Activated T-helper 1 cell treated with anti-CD3 and anti-CD28 coated beads, Interleukin-2, amount 50 U/mL, for 16 hours (primary cell): ENCODE measurements around the gene HSD3B2.
"Not testable (repeated sequence)": the region's sequence is repeated elsewhere in the genome, so short reads cannot be mapped to it uniquely, and the experiment has no call there.

Experiments used
- DNase-seq, 2 donors: peaks; one replicate each; pipeline ENCODE4 v3.0.0-alpha.2; 2020; ENCODE audit warnings: low read depth in 1 of 2, low spot score in 1 of 2

HSD3B2 gene

DNA sequence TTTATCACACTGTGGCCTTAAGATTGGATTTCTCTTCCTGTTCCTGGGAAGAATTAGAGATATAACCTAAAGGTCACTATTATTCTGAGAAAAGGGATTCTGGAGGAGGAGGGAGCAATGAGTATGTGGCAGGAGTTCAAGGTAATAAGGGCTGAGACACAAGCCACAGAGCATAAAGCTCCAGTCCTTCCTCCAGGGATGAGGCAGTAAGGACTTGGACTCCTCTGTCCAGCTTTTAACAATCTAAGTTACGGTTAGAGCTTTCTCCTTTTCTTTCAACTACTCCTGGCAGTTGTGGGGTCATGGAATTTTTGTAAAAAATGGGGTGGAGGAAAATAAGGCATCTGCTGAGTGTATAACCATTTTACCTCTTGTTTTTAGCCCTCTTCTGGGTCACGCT lies at the start of gene HSD3B2:
Gene HSD3B2, plus strand, starts transcription at position 201 of the 400 bp plus-strand sequence. CDS start 270 bp downstream, outside the sequence.
- no peak for DNase-seq

DNA sequence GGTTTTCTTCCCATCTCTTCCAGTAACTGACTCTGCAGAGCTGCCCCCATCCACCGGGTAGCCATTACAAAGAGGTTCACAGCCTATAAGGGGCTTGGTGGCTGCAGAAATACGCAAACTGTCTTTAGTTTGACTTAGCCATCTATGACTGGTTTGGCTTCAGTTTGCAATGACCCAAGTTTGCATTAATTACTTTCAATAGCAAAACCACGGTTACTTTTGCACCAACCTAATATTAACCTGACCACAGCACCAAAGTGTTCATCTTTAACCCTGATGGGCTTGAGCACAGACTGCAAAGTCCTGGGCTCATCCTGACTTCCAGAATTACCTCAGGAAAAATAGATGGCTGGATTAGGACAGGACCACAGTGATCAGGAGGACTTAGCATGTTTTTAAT lies 48.5 kb upstream of the HSD3B2 start:
- no peak for DNase-seq

DNA sequence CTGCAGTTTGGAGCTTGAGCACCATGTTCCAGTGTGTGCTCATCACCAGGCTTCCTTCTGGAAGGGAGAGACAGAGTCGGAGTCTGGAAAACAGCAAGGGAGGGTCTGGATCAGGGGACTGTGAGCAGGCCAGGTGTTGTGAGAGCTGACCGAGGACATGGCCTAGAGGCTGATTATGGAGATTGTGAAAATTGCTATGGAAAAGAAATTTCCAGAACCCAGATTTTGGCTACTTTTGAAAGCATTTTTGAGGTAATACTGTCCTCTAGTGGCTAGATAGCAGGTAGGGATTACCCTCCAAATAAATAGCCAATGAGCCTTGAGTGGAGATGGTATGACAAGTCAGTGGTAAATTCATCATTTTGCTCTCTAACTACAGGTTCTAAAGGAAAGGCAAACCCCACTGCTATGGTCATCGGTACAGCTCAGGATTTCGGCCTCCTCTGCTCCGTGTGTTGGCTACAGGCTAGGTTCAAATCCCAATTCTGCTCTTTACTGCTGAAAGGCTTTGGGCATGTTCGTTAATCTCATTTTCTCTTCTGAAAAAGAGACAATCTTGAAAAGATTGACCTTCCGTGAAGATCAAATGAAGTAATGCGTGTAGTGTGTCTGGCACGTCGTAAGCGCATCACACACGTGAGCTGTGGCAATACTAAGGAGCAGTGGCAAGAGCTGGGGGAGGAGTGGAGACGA lies 47.4 kb upstream of the HSD3B2 start:
- no peak for DNase-seq

DNA sequence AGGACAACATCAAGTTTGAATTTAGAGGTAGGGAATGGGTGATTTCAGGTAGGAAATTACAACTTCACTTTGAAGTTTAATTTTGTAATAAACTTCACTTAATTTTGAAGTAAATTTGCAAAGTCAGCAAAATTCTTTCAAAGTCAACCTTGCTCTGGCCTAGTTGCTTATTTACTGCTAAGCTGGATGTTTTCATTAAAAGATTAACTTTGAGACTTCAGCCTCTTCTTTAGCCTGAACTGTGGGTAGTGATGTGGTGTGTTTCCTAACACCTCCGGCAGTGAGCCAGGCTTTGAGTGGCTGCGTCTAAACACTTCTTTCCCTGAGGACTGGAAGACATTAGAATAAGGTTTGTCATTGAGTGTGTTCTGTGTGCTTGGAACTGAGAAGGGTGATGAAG lies 46.4 kb upstream of the HSD3B2 start, which contains the start of gene HAO2:
Gene HAO2, plus strand, starts transcription at position 232 of the 400 bp plus-strand sequence. CDS start 12,301 bp downstream, outside the sequence.
- DNase-seq, result no peak

DNA sequence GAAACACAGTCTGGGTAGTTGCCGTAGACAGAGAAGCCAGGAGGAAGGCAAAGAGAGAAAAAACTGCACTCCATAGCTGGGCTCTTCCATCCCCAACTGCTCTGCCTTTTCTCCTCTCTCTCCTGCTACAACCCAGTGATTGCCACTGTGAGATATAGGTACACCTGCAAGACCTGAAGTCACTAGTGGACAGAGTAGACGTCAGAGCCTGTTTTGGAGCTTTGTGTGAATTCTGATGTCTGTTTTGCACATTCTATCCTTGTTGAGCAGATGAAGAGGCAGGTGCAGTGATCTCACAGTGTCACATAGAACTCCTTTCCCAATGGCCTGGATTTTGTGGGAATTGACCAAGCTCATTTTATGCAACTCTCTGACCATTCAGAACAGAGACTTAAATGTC lies 44.2 kb upstream of the HSD3B2 start:
- no peak for DNase-seq

DNA sequence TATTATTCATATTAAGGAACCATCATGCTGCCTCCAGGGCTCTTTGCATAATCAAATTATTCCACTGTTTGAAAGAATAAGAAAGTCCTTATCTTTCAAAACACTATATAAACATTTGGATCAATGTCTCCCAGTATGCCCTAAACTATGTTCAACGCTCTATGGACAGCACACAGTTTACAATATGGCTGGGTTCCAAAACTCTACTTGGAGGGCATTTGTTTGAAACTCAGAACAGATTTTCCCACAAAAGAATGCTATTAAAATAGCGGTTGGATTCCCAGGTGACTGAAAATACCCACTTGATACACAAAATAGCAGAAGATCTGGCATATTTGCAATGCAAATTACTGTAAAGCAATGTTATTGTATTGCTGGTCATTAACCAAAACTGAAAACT lies 43.1 kb upstream of the HSD3B2 start:
- DNase-seq, result no peak

DNA sequence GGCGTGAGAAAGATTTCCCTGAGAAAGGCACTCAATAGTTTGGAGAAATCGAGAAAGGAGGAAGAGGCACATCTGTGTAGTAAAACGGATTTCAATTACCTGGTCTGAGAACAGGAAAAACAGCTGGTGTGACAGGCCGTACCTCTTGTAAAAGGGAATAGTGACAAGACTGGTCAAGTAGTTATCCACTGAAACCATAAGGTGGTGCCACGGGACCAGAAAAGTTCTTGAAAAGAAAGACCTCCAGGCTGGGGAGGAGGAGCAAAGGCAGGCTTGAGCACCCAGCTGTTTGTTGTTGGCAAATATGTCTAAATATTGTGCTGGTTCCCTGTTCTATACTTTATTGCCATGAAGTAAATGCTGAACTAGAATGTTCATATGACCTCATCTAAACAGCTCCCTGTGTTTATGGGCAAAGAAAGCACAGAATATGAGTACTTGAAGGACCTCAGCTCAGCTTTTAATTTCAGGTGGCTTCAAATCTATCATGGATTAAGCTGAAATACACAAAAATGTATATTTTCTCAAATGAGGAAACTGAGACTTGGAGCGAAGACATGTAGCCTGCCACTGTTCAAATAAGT lies 42.4 kb upstream of the HSD3B2 start:
- no peak for DNase-seq

DNA sequence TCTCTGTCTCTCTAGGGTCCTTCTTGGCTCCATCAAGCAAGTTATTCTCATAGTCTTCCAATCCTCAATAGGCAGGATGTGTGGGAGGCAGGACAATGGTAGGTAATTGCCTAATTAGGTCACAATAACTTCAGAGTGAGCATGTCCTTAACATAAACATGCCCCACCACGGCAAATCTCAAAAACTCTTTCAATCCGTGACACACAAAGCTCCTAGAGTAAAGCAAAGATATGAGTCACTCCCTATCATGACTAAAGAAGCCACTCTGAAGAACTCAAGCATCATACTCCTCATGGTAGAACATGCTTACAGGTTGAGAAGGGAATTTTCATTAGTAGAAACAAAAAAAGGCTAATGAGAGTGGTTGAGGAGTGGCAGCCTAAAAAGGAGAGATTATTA lies 41.5 kb upstream of the HSD3B2 start:
- no peak for DNase-seq

DNA sequence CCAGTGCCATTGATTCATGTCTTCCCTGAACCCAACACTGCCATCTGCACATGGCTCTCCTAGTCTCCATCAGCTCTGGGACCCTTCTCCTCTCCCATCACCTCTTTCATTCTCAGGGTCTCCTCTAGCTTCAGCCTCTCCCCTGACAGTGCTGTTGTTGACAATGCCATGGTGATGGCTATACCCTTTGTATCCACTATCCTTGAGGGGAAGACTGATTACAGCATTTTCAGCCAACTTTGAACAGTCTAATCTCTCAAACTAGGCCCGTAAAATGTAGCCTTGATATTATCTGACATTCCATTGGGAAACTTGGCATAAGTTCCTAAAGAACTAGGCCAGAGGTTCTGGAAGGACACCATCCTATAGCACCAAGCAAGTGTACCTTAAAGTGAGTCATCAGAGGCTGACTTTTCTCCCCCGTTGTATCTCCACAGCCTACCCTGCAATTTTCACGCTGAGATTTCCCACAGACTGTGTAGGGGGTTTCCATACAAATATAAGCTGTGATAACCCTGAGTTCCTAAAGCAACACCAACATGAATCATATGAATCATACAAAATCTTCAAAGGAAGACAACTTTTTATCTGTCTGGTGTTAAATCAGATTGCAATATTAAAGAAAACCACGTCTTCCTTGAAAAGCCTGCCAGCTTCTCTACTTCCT lies 40.6 kb upstream of the HSD3B2 start:
- no peak for DNase-seq

DNA sequence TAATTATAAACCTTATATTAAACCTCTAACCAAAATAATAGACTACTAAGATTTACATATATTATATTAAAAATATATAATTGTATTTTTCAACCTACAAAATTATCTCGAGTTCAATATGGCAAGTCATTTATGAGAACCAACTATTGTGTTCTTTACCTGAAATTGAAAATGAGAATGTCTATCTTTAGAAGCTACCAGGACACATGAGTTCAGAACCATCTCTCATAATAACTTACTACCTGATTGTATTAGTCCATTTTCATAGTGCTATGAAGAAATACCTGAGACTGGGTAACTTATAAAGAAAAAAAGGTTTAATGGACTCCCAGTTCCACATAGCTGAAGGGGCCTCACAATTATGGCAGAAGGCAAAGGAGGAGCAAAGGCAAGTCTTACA lies 39.6 kb upstream of the HSD3B2 start:
- DNase-seq, result no peak

DNA sequence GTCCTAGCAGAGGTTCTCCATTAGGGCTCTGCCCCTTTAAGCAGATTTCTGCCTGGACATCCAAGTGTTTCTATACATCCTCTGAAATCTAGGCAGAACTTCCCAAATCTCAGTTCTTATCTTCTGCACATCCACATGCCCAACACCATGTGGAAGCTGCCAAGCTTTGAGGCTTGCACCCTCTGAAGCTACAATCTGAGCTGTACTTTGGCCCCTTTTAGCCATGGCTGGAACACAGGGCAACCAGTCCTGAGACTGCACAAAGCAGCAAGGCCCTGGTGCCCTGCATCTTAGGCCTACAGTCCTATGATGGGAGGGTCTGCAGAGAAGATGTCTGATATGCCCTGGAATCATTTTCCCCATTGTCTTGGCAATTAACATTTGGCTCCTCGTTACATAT lies 38.4 kb upstream of the HSD3B2 start:
- no peak for DNase-seq

DNA sequence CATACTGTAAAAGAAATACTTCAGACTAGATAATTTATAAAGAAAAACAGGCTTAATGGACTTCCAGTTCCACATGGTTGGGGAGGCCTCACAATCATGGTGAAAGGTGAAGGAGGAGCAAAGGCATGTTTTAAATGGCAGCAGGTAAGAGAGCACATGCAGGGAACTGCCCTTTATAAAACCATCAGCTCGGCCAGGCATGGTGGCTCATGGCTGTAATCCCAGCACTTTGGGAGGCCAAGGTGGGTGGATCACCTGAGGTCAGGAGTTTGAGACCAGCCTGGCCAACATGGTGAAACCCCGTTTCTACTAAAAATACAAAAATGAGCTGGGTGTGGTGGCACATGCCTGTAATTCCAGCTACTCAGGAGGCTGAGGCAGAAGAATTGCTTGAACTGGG lies 37.4 kb upstream of the HSD3B2 start:
- not testable (repeated sequence) for DNase-seq

DNA sequence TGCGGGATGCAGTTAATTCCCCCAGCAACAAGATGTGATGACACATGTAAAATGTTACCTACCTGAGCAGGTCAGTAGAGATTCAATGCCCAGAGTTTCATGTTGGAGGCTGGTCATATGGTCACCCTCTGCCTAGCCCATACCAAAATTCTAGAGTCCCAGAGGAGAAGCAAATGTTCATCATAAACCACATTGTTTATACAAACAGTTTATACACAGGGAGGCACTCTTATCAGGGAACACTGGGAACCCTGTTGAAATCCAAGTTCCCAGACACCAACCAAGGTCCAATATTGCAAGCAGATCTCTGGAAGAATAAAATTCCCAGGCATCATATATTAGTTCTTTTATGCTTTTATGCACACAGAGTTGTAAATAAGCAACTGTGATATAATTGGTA lies 35.8 kb upstream of the HSD3B2 start:
- DNase-seq, result no peak

DNA sequence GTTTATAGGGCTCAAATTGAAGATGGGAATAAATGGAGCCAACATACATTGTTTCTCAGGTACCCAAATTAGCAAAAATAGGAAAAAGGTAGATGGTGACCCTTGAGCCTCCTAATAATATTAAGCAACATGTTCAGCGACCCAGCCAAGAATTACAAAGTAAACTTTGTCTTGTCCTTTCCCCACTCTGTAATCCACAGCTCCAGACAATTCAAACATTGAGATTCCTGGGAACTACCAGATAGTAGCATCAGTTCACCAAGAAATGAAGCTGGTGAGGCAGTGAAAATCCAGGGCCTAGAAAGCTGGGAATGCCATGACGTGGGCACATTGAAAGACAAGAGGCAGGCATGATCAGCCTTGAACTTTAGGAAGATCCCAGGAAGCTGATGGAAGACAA lies 34.6 kb upstream of the HSD3B2 start:
- DNase-seq, result no peak

DNA sequence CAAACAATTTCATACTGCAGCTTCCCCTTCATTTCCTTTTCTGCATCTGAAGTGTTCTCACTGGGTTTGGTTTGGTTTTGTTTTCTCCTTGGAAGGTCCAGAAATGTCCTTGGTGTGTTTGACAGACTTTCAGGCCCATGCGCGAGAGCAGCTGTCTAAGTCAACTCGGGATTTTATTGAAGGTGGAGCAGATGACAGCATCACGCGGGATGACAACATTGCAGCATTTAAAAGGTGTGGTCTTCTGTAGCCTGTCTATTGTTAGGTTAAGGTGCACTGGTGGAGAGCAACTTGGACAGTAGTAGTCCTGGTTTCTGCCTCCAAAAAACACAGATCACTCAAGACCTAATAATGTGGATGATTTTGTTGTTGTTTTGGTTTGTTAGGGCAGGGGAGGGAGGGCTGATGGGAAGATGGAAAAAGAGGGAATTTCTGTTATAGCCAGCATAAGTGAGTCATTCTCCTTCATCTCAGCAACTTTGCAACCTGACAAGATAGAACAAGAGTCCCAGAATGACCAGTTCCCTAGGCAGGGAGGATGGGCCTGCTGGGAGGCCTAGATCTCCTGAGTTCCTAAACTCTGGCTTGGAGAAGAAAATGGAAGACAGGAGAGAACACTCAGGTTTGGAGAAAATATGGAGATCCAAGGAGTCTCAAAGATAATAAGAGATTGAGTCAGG lies 33.8 kb upstream of the HSD3B2 start:
- no peak for DNase-seq

DNA sequence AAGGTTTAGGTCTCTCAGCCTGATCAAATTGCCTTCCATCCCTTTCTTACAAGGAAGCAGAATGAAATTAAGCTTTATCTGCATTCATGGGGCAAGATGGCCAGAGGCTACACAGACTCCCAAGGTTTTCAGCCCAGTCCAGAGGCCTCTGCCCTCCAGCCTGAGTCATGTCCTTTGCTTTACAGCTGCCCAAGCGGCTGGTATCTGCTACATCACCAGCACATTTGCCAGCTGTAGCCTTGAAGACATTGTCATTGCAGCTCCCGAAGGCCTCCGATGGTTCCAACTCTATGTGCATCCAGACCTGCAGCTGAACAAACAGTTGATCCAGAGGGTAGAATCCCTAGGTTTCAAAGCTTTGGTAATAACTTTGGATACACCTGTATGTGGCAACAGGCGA lies 30.4 kb upstream of the HSD3B2 start:
- DNase-seq, result no peak

DNA sequence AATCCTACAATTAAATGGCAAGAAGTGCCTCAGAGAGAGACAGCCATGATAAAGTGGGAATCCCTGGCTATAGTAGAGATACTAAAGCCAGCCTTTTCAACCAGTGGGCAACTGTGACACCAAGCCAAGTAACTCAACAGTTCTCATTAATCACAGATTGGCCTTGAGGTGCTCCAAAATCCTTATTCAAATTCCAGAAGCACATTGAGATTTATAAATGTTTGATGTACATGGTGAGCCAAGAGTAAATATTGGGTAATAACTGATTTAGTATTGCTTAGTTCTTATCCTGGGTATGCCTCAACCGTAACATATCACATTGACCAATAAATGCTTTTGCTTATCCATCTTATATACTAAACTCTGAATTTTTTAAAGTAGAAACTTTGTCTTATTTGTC lies 29.3 kb upstream of the HSD3B2 start:
- no peak for DNase-seq

DNA sequence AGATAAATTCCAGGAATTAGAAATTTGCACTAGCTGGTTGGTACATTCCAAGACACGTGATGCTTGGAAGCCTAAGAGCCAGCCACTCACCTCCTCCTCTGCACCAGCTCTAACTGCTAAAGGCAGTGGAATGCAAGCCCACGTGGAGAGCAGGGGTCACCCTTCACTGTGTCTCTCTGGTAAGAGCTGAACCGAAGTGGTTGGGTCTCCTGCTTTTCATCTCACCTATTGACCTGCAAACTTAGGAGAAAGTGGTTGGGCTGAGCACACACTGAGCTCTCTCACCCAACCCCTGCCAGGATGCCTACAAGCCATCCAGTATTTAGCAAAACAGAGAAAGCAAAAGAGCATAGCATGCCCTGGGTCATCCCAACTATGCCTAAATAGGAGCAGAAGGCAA lies 27.1 kb upstream of the HSD3B2 start:
- no peak for DNase-seq

DNA sequence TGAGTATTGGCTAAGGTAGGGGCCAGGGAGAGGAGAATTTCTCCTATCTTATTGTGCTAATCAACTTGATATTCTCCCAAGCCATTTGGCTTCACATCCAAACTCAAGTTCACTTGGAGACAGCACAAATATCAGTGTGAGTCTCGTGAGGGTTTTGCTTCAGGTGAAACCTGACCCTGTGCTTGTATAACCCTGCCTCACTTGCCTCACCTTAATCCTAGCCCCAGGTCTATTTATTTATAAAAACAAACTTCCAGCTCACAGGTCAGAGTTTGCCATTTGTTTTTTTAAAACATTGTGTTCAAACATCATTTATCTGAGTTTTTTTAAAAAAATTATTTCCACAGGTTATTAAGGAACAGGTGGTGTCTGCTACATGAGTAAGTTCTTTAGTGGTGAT lies 26.5 kb upstream of the HSD3B2 start:
- DNase-seq, result no peak

DNA sequence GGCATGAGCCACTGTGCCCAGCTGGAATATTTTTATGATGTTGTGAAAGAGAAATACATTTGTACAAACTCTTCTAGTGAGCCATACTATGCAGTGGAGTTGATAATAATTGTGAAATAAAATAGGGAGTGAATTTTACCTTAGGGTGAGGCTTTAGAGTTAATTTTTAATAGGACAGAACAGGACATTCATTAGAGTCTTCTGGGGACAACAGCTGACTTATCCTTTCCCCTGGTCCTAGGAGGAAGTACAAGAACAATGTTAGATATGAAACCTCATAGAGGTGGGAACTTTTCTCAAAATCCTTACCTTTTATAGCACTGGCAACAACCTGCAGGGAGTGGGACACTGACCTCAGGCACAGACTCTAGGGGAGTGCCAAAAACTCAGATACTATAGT lies 24.4 kb upstream of the HSD3B2 start:
- DNase-seq, result no peak

DNA sequence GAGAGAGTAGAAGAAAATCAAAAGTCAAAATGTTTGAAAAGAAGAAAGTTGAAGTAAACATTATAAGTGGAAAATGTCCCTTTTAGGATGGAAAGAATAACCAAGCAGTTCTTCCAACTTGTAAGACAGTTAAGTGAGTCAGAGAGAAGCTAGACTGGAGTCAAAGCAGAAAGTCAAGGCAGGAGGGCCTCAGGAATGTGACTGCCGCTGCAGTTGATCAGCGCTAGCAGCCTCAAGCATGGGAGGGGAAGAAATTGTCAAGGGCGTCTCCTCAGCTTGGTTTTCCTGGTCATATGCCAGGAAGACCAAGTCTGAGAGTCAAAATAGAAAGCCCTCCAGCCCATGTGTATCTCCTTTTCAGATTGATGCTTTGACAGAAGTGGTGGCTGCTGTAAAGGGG lies 23.2 kb upstream of the HSD3B2 start:
- no peak for DNase-seq

DNA sequence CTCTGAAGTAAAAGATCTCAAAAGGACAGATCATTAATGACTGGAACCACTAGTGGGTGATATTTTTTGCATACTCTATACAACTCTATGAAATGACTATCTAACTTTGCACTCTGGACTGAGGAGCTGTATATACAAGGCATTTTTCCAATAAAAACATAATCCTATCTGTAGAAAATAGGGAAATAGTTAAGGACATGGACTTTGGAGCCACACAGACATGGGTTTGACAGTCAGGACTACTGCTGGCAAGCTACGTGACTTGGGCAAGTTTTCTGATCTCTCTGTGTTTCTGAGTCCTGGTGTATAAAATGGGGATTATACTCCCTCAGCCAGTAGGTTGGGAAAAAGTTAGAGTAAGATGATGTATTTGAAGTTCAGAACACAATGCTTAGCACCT lies 20.9 kb upstream of the HSD3B2 start:
- DNase-seq, result no peak
